ENCODE results near the gene CLDN7. TPM values are rescaled to one million over a fixed set of nuclear protein-coding genes. Genes with fewer than 3 reads are reported as not detected.

The CLDN7 gene
- total RNA-seq, 1 experiment from 2014 or later: 286 TPM

DNA sequence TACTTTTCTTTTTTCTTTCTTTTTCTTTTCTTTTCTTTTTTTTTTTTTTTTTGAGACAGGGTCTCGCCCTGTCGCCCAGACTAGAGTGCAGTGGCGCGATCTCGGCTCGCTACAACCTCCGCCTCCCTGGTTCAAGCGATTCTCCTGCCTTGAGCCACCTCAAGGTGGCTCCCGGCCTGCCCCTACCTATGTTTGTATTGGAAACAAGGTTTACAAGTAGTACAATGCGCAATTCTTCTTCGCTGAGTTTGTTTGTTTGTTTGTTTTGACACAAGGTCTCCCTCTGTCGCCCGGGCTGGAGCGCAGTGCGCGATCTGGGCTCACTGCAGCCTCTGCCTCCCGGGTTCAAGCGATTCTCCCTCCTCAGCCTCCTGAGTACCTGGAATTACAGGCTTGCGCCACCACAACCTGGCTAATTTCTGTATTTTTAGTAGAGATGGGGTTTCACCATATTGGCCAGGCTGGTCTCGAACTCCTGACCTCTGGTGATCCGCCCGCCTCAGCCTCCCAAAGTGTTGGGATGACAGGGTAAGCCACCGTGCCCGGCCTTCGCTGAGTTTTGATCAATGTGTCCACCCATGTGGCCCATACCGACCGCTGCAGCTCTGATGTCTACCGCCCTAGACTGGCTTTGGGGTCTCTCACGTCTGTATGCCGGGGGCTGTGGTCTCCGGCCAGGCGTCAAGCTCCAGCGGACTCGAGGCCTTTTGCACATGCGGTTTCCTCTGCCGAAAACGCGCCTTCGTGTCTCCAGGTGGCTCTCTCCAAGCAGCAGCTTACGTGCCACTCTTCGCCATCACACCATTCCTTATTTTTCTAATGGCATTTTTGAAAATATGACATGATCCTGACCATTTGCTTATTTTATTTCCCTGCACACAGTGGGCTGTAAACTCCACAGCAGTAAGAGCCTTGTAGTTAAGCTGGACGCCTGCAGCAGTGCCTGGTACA lies 33.2 kb upstream of the CLDN7 start:
- Histone ChIP-seq H3K27ac (ENCODE audit: low read depth, low read length) (peak overlapping the region; percentile 37), H3K36me3 (ENCODE audit: control insufficient read depth in 1 of 2, insufficient read depth in 2 of 2, low read length in 2 of 2) (no peaks in the 10 kb centered on the region), H4K20me1 (ENCODE audit: insufficient read depth) (no peaks in the 10 kb centered on the region), H3K79me2 (ENCODE audit: insufficient read depth, low read length) (no peaks in the 10 kb centered on the region), H3K4me2 (ENCODE audit: low read length) (peak overlapping the region; percentile 70), H3K27me3 (ENCODE audit: insufficient read depth, low read length) (no peaks in the 10 kb centered on the region), H3K9me2 (ENCODE audit: insufficient read depth) (no peaks in the 10 kb centered on the region), H3K4me3 (replicated peaks in 1 of 2; ENCODE audit: low read depth in 1 of 2, low read length in 2 of 2) (peak overlapping the region in 1 of 2 experiments; percentile 33; a peak in 1 of 4 replicates), H2AFZ (ENCODE audit: low read depth, low read length, poor library complexity, severe bottlenecking) (peak overlapping the region; percentile 76), H3K9me3 (ENCODE audit: control insufficient read depth in 1 of 2, insufficient read depth in 1 of 2, low read depth in 1 of 2, low read length in 2 of 2) (no peaks in the 10 kb centered on the region), H3K4me1 (ENCODE audit: control insufficient read depth in 1 of 2, insufficient read depth in 2 of 2, low read length in 2 of 2) (peaks cover 17 to 41% of the 10 kb centered on the region in 2 experiments; a peak in 3 of 4 replicates), H3K9ac (ENCODE audit: low read length) (peak overlapping the region; percentile 51)
- ATAC-seq (no peak), DNase-seq (ENCODE audit: low read depth, low spot score) (no peak)
- intact Hi-C loops (cut with micrococcal nuclease): loop anchor here (1.0 to 5.0 kb wide), 4 partner anchors 15 to 248 kb away; partner anchors contain the start of gene CLDN7
- ChIA-PET POLR2A (interaction anchor here (1.1 kb wide), 2 partner anchors 14 to 75 kb away, joined by 5 to 7 read pairs; partner anchors contain the start of gene SLC2A4), RAD21 (ENCODE audit: low non-redundant PET in 1 of 2, low total read pairs in 2 of 2, uncharacterized antibody in 2 of 2, unreplicated experiment in 2 of 2) (interaction anchor here (1.4 to 1.9 kb wide), 4 partner anchors 14 to 130 kb away, joined by 3 to 17 read pairs (median 10); partner anchors contain the start of gene SLC2A4 (in 2 of the 2)), CTCF (interaction anchor here (0.6 to 2.1 kb wide), 13 partner anchors 9 to 249 kb away, joined by 3 to 38 read pairs (median 6); partner anchors contain the start of genes ACADVL, DLG4, NEURL4 and SLC2A4)
- no TSS peak for BruUV-seq (replicated peaks)
- TF ChIP-seq, protein P1, sequence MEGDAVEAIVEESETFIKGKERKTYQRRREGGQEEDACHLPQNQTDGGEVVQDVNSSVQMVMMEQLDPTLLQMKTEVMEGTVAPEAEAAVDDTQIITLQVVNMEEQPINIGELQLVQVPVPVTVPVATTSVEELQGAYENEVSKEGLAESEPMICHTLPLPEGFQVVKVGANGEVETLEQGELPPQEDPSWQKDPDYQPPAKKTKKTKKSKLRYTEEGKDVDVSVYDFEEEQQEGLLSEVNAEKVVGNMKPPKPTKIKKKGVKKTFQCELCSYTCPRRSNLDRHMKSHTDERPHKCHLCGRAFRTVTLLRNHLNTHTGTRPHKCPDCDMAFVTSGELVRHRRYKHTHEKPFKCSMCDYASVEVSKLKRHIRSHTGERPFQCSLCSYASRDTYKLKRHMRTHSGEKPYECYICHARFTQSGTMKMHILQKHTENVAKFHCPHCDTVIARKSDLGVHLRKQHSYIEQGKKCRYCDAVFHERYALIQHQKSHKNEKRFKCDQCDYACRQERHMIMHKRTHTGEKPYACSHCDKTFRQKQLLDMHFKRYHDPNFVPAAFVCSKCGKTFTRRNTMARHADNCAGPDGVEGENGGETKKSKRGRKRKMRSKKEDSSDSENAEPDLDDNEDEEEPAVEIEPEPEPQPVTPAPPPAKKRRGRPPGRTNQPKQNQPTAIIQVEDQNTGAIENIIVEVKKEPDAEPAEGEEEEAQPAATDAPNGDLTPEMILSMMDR (IDR thresholded peaks at IDR 0.05 in 2 of 3, conservative IDR thresholded peaks at IDR 0.05 in 1 of 3; ENCODE audit: borderline replicate concordance in 1 of 3, insufficient read depth in 1 of 3, low read depth in 2 of 3, low read length in 2 of 3): peak in 1 of 3 experiments; percentile 9; a peak in 1 of 6 replicates
- no peak for TF ChIP-seq YY1 (IDR thresholded peaks at IDR 0.05; ENCODE audit: extremely low read depth, insufficient replicate concordance, low read depth, low read length)
- TF ChIP-seq, protein P2, sequence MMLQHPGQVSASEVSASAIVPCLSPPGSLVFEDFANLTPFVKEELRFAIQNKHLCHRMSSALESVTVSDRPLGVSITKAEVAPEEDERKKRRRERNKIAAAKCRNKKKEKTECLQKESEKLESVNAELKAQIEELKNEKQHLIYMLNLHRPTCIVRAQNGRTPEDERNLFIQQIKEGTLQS (IDR thresholded peaks at IDR 0.05): no peak
- TF ChIP-seq ZFX (IDR thresholded peaks at IDR 0.05): 0 out of 2 replicates have a peak, but pooled peaks have one; percentile 27
- no peak for TF ChIP-seq ZNF274 (IDR thresholded peaks at IDR 0.05; ENCODE audit: low read depth, low read length)
- TF ChIP-seq, protein P3, sequence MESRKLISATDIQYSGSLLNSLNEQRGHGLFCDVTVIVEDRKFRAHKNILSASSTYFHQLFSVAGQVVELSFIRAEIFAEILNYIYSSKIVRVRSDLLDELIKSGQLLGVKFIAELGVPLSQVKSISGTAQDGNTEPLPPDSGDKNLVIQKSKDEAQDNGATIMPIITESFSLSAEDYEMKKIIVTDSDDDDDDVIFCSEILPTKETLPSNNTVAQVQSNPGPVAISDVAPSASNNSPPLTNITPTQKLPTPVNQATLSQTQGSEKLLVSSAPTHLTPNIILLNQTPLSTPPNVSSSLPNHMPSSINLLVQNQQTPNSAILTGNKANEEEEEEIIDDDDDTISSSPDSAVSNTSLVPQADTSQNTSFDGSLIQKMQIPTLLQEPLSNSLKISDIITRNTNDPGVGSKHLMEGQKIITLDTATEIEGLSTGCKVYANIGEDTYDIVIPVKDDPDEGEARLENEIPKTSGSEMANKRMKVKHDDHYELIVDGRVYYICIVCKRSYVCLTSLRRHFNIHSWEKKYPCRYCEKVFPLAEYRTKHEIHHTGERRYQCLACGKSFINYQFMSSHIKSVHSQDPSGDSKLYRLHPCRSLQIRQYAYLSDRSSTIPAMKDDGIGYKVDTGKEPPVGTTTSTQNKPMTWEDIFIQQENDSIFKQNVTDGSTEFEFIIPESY (IDR thresholded peaks at IDR 0.05; ENCODE audit: extremely low read depth, insufficient replicate concordance, low read length): no peak

All from HCT116 (cell line).